HG02884 (cell line): ENCODE results near the gene EPHA1.
A peak's percentile ranks its signal among the peaks of the same experiment; 100 is the strongest.

Experiments
- ATAC-seq: cut with Tn5 transposase; IDR thresholded peaks from one replicate; pipeline ENCODE4 v1.9.1; 2021; ENCODE audit warnings: mild to moderate bottlenecking, moderate library complexity; ENCODE audit not compliant: unreplicated experiment

The EPHA1 gene

DNA sequence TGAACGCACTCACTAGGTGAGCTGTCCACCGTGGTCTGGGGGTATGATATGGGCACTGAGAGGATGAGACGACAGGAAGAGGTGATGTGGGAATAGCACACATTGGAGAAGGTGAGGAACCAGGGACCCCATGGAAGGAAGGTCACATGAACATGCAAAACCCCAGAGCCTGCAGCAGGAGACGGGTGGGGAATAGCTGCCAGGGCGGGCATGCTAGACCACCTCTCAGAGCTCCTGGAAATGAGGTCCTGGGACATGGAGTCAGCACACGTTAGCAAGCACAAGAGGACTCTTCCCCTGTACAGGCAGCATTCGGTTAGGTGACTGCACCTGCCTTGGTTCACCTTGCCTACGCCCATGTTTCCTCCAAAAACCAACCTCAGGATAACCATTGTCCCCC, 54.3 kb downstream of the EPHA1 start:
- no peak for ATAC-seq

DNA sequence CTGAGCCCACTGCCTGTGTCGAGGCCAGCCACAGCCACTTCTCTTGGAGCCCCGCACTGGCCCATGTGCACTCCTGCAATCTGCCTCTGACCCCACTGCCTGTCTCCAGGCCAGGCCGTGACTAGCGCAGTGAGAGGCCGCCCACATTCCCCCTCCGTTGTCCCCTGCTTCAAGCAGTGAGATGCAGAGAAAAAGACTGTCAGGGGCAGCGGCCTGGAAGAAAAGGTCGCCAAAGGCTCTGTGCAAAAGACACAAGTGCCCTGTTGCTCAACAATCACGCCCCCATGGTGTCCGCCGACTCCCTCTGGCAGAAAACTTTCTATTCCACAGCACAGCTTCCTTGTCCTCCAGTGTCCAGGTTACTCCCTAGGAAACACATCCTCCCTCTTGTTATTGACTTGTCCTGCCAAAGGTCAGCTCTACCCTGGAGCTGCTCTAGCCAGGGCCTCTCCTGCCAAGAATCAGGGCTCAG, 56.1 kb downstream of the EPHA1 start:
- no peak for ATAC-seq

DNA sequence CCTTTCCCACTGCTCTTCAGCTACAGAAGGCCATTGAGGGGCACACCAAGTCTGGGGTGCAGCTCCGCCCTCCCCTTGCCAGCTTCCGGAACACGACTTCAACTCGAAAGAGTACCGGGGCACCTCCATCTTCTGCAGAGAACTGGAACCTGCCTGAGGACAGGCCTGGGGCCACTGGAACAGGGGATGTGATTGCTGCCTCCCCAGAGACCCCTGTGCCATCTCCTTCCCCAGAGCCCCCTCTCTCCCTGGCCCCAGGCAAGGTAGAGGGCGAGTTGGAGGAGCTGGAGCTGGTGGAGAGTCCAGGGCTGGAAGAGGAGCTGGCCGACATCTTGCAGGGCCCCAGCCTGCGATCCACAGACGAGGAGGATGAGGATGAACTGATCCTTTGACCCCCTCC, 57.1 kb downstream of the EPHA1 start:
- no peak for ATAC-seq

DNA sequence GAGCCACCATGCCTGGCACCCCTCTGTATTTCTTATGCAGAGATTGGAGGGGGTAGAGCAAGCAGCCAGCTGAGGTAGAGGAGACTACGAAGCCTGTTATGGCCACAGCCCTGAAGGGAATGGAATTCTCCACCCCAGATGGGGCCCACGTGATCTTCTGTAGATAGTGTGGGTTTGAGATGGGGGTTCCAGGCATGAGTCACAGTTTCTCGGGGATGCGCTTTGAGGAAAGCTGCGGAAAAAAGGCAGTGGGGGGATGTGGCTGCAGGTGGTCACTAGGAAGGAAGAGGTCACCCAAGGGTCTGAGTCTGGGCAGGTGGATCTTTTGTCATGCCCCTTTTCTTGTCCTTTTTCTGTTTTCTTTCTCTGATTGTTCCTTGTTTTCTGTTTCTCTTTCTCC, 57.6 kb downstream of the EPHA1 start:
- no peak for ATAC-seq

DNA sequence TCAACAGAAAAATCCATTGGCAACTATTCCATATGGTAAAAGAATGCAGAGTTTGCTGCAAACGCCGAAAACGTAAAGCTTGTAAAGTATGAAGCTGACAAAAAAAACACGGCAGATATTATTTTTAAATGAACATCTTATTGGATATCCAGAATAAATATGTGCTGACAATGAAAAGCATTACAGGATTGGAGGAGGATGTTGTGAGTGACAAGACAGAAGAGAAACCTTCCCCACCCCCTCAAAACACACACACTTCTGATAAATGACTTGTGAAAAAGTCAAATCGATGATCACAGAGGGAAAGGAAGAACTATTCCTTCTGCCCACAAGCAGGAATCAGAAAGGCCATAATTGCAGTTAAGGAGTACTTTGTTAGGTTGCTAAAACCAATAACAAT, 60.7 kb downstream of the EPHA1 start:
- ATAC-seq, result no peak

DNA sequence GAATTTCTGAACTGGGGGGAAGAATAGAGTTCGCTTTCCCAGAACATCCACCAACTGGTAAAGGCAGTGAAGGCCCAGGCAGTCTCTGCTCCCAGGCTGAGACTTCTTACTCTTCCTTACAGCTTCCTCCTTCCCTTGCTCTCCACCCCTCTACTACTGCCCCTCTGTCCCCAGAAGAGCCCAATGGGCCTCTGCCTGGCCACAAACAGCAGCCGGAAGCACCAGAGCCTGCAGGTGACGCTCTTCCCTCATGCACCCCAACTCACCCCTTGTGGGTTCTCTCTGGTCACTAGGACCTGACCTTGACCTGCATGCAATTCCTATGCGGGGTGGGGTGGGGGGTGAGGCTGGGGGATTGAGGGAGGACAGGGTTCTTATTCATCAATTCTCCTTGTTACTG, 62.6 kb downstream of the EPHA1 start:
- ATAC-seq, result no peak

DNA sequence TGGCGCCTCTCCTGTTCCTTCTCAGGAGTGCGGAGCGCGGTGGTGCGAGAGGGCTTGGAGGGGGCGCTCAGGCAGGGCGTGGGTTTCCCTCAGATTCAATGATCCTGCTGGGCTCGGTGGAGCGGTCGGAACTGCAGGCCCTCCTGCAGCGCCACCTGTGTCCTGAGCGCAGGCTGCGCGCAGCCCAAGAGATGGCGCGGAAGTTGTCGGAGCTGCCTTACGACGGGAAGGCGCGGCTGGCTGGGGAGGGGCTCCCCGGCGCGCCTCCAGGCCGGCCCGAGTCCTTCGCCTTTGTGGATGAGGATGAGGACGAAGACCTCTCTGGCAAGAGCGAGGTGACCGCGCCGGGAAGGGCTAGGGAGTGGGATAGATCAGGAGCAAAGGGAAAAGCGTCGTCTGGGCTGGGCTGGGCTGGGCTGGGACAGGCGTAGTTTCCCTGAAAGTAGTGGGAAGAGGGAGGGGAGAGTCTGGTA, 63.2 kb downstream of the EPHA1 start:
- peak; percentile 81 for ATAC-seq

DNA sequence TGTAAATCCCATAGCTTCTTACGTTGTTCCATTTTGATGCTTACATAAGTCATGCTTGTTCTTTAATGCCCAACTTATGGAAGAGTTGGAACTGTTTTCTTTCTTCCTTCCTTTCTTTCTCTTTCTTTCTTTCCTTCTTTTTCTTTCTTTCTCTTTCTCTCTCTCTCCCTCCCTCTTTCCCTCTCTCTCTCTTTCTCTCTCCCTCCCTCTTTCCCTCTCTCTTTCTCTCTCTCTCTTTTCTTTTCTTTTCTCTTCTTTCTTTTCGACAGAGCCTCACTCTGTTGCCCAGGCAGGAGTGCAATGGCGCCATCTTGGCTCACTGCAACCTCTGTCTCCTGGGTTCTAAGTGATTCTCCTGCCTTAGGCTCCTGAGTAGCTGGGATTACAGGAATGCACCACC, 65.1 kb downstream of the EPHA1 start:
- no peak for ATAC-seq

DNA sequence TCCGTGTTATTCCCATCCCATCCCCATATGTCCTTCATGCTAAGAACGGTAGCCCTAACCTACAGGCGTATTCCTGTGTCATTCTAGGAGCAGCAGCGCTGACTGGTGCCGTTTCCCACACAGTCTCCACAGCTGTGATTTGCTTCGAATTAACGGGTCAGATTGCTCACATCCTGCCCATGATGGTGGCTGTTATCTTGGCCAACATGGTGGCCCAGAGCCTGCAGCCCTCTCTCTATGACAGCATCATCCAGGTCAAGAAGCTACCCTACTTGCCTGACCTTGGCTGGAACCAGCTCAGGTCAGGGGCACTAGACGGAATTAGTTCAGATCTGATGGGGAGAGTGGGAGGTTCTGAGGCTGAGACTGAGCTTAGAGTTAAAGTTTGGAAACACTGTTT, 66.8 kb downstream of the EPHA1 start:
- ATAC-seq, result no peak
